PC-3 (cell line): ENCODE measurements around the gene SH3PXD2A. TPM values are rescaled to one million over a fixed set of nuclear protein-coding genes. Genes with fewer than 3 reads are reported as not detected.

Source experiments
- ATAC-seq: fragments of 200-7000 bp; cut with Tn5 transposase; 2 replicates; pipeline ENCODE4 v1.9.1; 2020; ENCODE audit warnings: mild to moderate bottlenecking, moderate library complexity
- BruUV-seq: library from RNA; stranded (reverse); fragments of 400-500 nt; replicated peaks from 2 replicates; lab custom pipeline; 2021; lab: Mats Ljungman, UMichigan
- CTCF ChIA-PET: fragments of 300-600 bp; sonication (Branson Sonifier 250); formaldehyde crosslinking; loops from one replicate; lab custom pipeline; 2022; ENCODE audit warnings: antibody characterized with exemption; lab: Charles Lee
- POLR2A ChIA-PET: fragments of 300-600 bp; sonication (Branson Sonifier 250); formaldehyde crosslinking; loops from one replicate; lab custom pipeline; 2022; ENCODE audit warnings: antibody characterized with exemption; ENCODE audit not compliant: unreplicated experiment; lab: Charles Lee
- DNase-seq: peaks from one replicate; pipeline ENCODE4 v3.0.0-alpha.2; 2015
- H2AFZ ChIP-seq: fragments of 300-600 bp; sonication (generic); 2 replicates; pipeline ENCODE4 v1.6.0; 2016; ENCODE audit warnings: antibody characterized with exemption, low read length
- H3F3A ChIP-seq: fragments of 300-600 bp; sonication (generic); one replicate; pipeline ENCODE4 v1.6.0; 2017; ENCODE audit warnings: antibody characterized with exemption, low read length, control low read depth, mild to moderate bottlenecking; ENCODE audit not compliant: unreplicated experiment
- H3K27ac ChIP-seq: fragments of 300-600 bp; sonication (generic); 2 replicates; pipeline ENCODE4 v1.5.1; 2016; ENCODE audit warnings: mild to moderate bottlenecking, low read length
- H3K27me3 ChIP-seq: fragments of 300-600 bp; sonication (generic); 2 replicates; pipeline ENCODE4 v1.6.1; 2016; ENCODE audit warnings: low read length, mixed read lengths
- H3K36me3 ChIP-seq: fragments of 300-600 bp; sonication (generic); 2 replicates; pipeline ENCODE4 v1.6.1; 2016; ENCODE audit warnings: low read depth, mixed run types, low read length, mixed read lengths
- H3K4me1 ChIP-seq: fragments of 300-600 bp; sonication (generic); 2 replicates; pipeline ENCODE4 v1.5.1; 2016; ENCODE audit warnings: low read length; ENCODE audit not compliant: insufficient read depth
- H3K4me2 ChIP-seq: fragments of 300-600 bp; sonication (generic); 2 replicates; pipeline ENCODE4 v1.6.0; 2016; ENCODE audit warnings: low read length
- H3K4me3 ChIP-seq: fragments of 300-600 bp; sonication (generic); 2 replicates; pipeline ENCODE4 v1.5.1; 2016; ENCODE audit warnings: mild to moderate bottlenecking, low read length, mixed read lengths
- H3K79me2 ChIP-seq: fragments of 300-600 bp; sonication (generic); 2 replicates; pipeline ENCODE4 v1.6.1; 2017; ENCODE audit warnings: low read length, mixed read lengths
- H3K9ac ChIP-seq: fragments of 300-600 bp; sonication (generic); 2 replicates; pipeline ENCODE4 v1.6.0; 2016; ENCODE audit warnings: mild to moderate bottlenecking, low read length
- H3K9me2 ChIP-seq: fragments of 300-600 bp; sonication (generic); replicated peaks from 2 replicates; pipeline ENCODE4 v1.6.1; 2016; ENCODE audit warnings: mixed run types, low read length, mixed read lengths
- H3K9me3 ChIP-seq: fragments of 300-600 bp; sonication (generic); 2 replicates; pipeline ENCODE4 v1.6.1; 2016; ENCODE audit warnings: low read length, mixed read lengths
- H4K20me1 ChIP-seq: fragments of 300-600 bp; sonication (generic); 2 replicates; pipeline ENCODE4 v1.6.1; 2016; ENCODE audit warnings: low read length, mixed read lengths
- CTCF ChIP-seq: fragments of 300-600 bp; sonication (generic); conservative IDR thresholded peaks from 2 replicates; pipeline ENCODE4 v1.5.1; 2017; ENCODE audit warnings: antibody characterized with exemption, low read depth, mild to moderate bottlenecking, low read length
- EZH2 ChIP-seq: fragments of 300-600 bp; sonication (generic); IDR thresholded peaks from one replicate; pipeline ENCODE4 v1.6.1; 2017; ENCODE audit warnings: antibody characterized with exemption, mild to moderate bottlenecking, low read length; ENCODE audit not compliant: unreplicated experiment
- EZH2phosphoT487 ChIP-seq: fragments of 300-600 bp; sonication (generic); IDR thresholded peaks from 2 replicates; pipeline ENCODE4 v1.6.1; 2018; ENCODE audit warnings: mild to moderate bottlenecking, antibody characterized with exemption, low read length, borderline replicate concordance
- intact Hi-C: fragments of 100-400 bp; cut with micrococcal nuclease; formaldehyde crosslinking; loops from 2 replicates; pipeline ENCODE4 v1.9.0; 2023
- total RNA-seq: library from RNA; depleted of rRNA; stranded (reverse); fragments of >200 nt; gene quantifications from 2 replicates; pipeline ENCODE4 v1.2.3, GENCODE V29; 2014

The SH3PXD2A gene
- total RNA-seq, 1 experiment from 2014 or later, result 3.4 TPM

- no peak for ATAC-seq
- H3K4me1 ChIP-seq, result peaks cover 11% of the 10 kb centered on the region
- H3K9me2 ChIP-seq, result no peaks in the 10 kb centered on the region
- TF ChIP-seq EZH2phosphoT487, result no peak
- TF ChIP-seq EZH2, result no peak
- TF ChIP-seq CTCF, result no peak
- H3K27ac ChIP-seq, result no peak overlapping the region
- no peak overlapping the region for H3K9ac ChIP-seq
- no peak overlapping the region for H3K4me3 ChIP-seq
- intact Hi-C loops, result no loop called here
- H3F3A ChIP-seq, result no peaks in the 10 kb centered on the region
- no TSS peak for BruUV-seq
- H3K27me3 ChIP-seq, result no peaks in the 10 kb centered on the region
- no peaks in the 10 kb centered on the region for H3K79me2 ChIP-seq
- CTCF ChIA-PET, result no interaction called here
- no peak for DNase-seq
- H2AFZ ChIP-seq, result no peak overlapping the region
- no peak overlapping the region for H3K4me2 ChIP-seq
- no peaks in the 10 kb centered on the region for H3K36me3 ChIP-seq
- POLR2A ChIA-PET, result no interaction called here
- no peaks in the 10 kb centered on the region for H3K9me3 ChIP-seq
- H4K20me1 ChIP-seq, result no peaks in the 10 kb centered on the region
These were observed 49.6 kb downstream of the SH3PXD2A start for GRCh38 chr10:103805781-103806180.

DNA sequence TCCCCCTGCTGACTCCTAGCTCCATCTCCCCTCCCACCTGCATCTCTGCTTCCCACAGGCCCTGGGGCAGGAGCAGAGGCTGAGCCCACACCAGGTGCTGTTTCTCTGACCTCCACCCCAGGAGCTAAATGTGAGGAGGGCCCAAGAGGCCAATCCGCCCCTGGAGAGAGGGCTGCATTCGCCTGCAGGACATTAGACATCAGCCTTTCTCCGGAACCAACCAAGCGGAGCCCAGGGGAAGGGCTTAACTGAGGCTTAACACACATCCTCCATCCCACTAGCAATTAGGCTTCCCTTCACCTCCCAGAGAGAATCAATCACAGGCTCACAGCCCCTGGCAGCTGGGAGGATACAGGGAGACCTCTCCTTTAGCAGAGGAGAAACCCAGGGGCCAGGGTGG is 50.5 kb downstream of the SH3PXD2A start:
- BruUV-seq, result no TSS peak
- no peak overlapping the region for H2AFZ ChIP-seq
- no peak for TF ChIP-seq EZH2phosphoT487
- TF ChIP-seq EZH2, result no peak
- TF ChIP-seq CTCF, result no peak
- H3K27me3 ChIP-seq, result no peaks in the 10 kb centered on the region
- H3K79me2 ChIP-seq, result no peaks in the 10 kb centered on the region
- H4K20me1 ChIP-seq, result no peaks in the 10 kb centered on the region
- no peak overlapping the region for H3K4me2 ChIP-seq
- peaks cover 17% of the 10 kb centered on the region for H3K4me1 ChIP-seq
- H3F3A ChIP-seq, result no peaks in the 10 kb centered on the region
- no peaks in the 10 kb centered on the region for H3K9me2 ChIP-seq
- POLR2A ChIA-PET, result no interaction called here
- no peak overlapping the region for H3K9ac ChIP-seq
- H3K36me3 ChIP-seq, result no peaks in the 10 kb centered on the region
- H3K27ac ChIP-seq, result no peak overlapping the region
- CTCF ChIA-PET, result no interaction called here
- no peak for DNase-seq
- no peaks in the 10 kb centered on the region for H3K9me3 ChIP-seq
- intact Hi-C loops, result no loop called here
- no peak for ATAC-seq
- H3K4me3 ChIP-seq, result no peak overlapping the region

- Histone ChIP-seq H3K9ac (no peak overlapping the region), H3K36me3 (no peaks in the 10 kb centered on the region), H3K9me3 (no peaks in the 10 kb centered on the region), H3K4me2 (no peak overlapping the region), H3K9me2 (no peaks in the 10 kb centered on the region), H3F3A (no peaks in the 10 kb centered on the region), H3K4me3 (no peak overlapping the region), H3K79me2 (no peaks in the 10 kb centered on the region), H3K27me3 (no peaks in the 10 kb centered on the region), H4K20me1 (no peaks in the 10 kb centered on the region), H2AFZ (no peak overlapping the region), H3K27ac (no peak overlapping the region), H3K4me1 (peaks cover 17% of the 10 kb centered on the region)
- intact Hi-C loops, result no loop called here
- ChIA-PET CTCF (no interaction called here), POLR2A (no interaction called here)
- DNase-seq (peak; percentile 34), ATAC-seq (no peak)
- no TSS peak for BruUV-seq
- TF ChIP-seq EZH2phosphoT487 (no peak), CTCF (no peak), EZH2 (no peak)
These were observed 51.4 kb downstream of the SH3PXD2A start for GRCh38 chr10:103803941-103804340.
